Lower lobe of right lung (tissue), 2 donors: ENCODE results near the gene ZNF280C. TPM values are rescaled to one million over a fixed set of nuclear protein-coding genes. Genes with fewer than 3 reads are reported as not detected.
"Not testable (repeated sequence)": the region's sequence is repeated elsewhere in the genome, so short reads cannot be mapped to it uniquely, and the experiment has no call there.

Experiments
- ATAC-seq, 2 donors: fragments of 200-7000 bp; cut with Tn5 transposase; one replicate each; pipeline ENCODE4 v1.9.1; 2020 to 2022; ENCODE audit warnings: mild to moderate bottlenecking in 2 of 2, moderate library complexity in 2 of 2
- DNase-seq: peaks from one replicate; pipeline ENCODE4 v3.0.0-alpha.2; 2020
- H3K27ac ChIP-seq: fragments of 200-600 bp; one replicate; pipeline ENCODE4 v1.8.0; 2022
- H3K27me3 ChIP-seq: fragments of 200-600 bp; one replicate; pipeline ENCODE4 v1.8.0; 2022; ENCODE audit warnings: low read depth
- H3K36me3 ChIP-seq: fragments of 200-600 bp; one replicate; pipeline ENCODE4 v1.8.0; 2022; ENCODE audit warnings: mild to moderate bottlenecking
- H3K4me1 ChIP-seq: fragments of 200-600 bp; one replicate; pipeline ENCODE4 v1.8.0; 2022
- H3K4me3 ChIP-seq: fragments of 200-600 bp; one replicate; pipeline ENCODE4 v1.8.0; 2022; ENCODE audit warnings: mild to moderate bottlenecking
- H3K9me3 ChIP-seq: fragments of 200-600 bp; one replicate; pipeline ENCODE4 v1.8.0; 2022
- CTCF ChIP-seq: fragments of 200-600 bp; IDR thresholded peaks from one replicate; pipeline ENCODE4 v1.8.0; 2022; ENCODE audit warnings: antibody characterized with exemption, mild to moderate bottlenecking
- intact Hi-C: fragments of 100-400 bp; cut with DNase I; formaldehyde crosslinking; loops from one replicate; pipeline ENCODE4 v1.11.0; 2022
- total RNA-seq: library from RNA; stranded (reverse); fragmentation: NEBNext Ultra II Directional; extraction: Animal tissue kit (Norgen Biotek cat#: 25700); gene quantifications from one replicate; pipeline ENCODE4 v1.2.1, GENCODE V29; 2021
- donor health status: DM: no; HTN: yes; CAD: no; lungs with severe emphysema.

Gene ZNF280C
- total RNA-seq, 1 donor from 2014 or later, result 5.6 TPM

DNA sequence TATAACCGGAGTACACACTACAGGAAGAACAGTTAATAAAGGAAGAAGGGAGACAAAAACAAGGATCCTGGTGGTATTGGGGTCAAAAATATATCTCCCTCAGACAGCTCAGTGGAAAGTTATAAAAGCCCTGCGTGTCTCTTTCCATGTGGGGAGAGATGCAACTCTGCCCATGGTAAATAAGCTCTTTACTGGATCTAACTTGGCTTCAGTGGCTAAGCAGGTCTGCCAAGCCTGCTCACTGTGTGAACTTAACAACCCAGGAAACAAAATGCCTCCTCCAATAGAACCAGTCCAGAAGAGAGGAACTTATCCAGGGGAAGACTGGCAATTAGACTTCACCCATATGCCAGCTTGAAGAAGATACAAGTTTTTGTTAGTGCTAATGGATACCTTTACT lies 17.0 kb upstream of the ZNF280C start:
- no peak for TF ChIP-seq CTCF
- Histone ChIP-seq H3K9me3 (no peaks in the 10 kb centered on the region), H3K4me1 (no peaks in the 10 kb centered on the region), H3K27ac (no peak overlapping the region), H3K36me3 (no peaks in the 10 kb centered on the region), H3K27me3 (no peaks in the 10 kb centered on the region), H3K4me3 (no peak overlapping the region)
- no peak for DNase-seq
- intact Hi-C loops, result no loop called here
- no peak for ATAC-seq

DNA sequence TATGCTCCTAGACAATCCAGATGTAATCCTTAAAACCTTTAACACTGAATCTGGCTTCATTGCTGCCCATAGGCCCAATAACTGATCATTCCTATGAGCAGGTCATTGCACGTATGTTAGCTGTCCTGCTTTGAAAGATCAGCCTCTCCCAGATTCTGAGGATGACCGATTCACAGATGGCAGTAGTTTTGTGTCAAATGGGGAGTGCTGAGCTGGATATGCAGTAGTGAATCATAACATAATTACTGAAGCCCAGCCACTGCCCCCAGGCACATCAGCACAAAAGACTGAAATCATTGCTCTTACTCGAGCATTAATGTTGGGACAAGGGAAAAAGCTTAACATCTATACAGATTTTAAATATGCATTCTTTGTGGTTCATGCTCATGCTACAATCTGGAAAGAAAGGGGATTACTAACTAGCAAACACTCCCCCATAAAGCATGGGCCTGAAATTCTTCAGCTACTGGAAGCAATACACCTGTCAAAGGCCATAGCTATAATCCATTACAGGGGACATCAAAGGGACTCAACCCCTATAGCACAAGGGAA lies 16.4 kb upstream of the ZNF280C start:
- H3K9me3 ChIP-seq, result no peaks in the 10 kb centered on the region
- no peak overlapping the region for H3K4me3 ChIP-seq
- no peaks in the 10 kb centered on the region for H3K27me3 ChIP-seq
- no peak for DNase-seq
- no peak for TF ChIP-seq CTCF
- H3K4me1 ChIP-seq, result no peaks in the 10 kb centered on the region
- no peak overlapping the region for H3K27ac ChIP-seq
- ATAC-seq, result no peak
- H3K36me3 ChIP-seq, result no peaks in the 10 kb centered on the region
- intact Hi-C loops, result no loop called here

DNA sequence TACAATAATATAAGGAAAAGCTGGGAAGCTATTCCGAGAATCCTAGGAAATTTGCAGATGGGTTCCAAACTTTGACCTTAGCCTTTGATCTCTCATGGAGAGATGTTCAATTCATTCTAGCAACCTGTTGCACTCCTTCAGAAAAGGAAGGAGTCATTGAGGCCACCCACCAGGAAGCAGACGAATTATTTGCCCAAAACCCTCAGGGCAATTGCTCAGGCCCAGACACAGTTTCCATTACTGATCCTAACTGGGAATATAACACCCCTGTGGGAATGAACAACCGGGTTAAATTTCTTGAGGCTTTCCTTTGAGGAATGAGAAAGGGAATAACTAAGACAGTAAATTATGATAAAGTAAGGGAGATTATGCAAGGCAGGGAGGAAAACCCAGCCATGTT lies 13.5 kb upstream of the ZNF280C start:
- Histone ChIP-seq H3K4me1 (no peaks in the 10 kb centered on the region), H3K36me3 (no peaks in the 10 kb centered on the region), H3K27me3 (no peaks in the 10 kb centered on the region), H3K27ac (no peak overlapping the region), H3K4me3 (no peak overlapping the region), H3K9me3 (no peaks in the 10 kb centered on the region)
- ATAC-seq, result no peak
- no peak for DNase-seq
- TF ChIP-seq CTCF, result no peak
- intact Hi-C loops, result no loop called here

GRCh38 chrX:130280901-130281300 lies 12.2 kb upstream of the ZNF280C start:
- no peaks in the 10 kb centered on the region for H3K27me3 ChIP-seq
- H3K4me3 ChIP-seq, result no peak overlapping the region
- ATAC-seq (no peak), DNase-seq (no peak)
- H3K27ac ChIP-seq, result no peak overlapping the region
- no peaks in the 10 kb centered on the region for H3K9me3 ChIP-seq
- intact Hi-C loops, result no loop called here
- H3K36me3 ChIP-seq, result no peaks in the 10 kb centered on the region
- no peaks in the 10 kb centered on the region for H3K4me1 ChIP-seq
- TF ChIP-seq CTCF, result no peak

GRCh38 chrX:130272253-130272652 lies 3.6 kb upstream of the ZNF280C start:
- H3K4me3 ChIP-seq, H3K36me3 ChIP-seq, H3K4me1 ChIP-seq, DNase-seq, H3K9me3 ChIP-seq, H3K27me3 ChIP-seq, ATAC-seq, H3K27ac ChIP-seq, intact Hi-C loops: not testable (repeated sequence)

- not testable (repeated sequence) for DNase-seq, H3K4me1 ChIP-seq, ATAC-seq
Observed at GRCh38 chrX:130269391-130269790, 692 bp upstream of the ZNF280C start.

More at GRCh38 chrX:130269391-130269790, 692 bp upstream of the ZNF280C start:
- H3K27me3 ChIP-seq, H3K27ac ChIP-seq, H3K4me3 ChIP-seq, intact Hi-C loops, H3K9me3 ChIP-seq, H3K36me3 ChIP-seq: not testable (repeated sequence)
